HepG2 (cell line): ENCODE data around the gene METTL23. TPM values are rescaled to one million over a fixed set of nuclear protein-coding genes. Genes with fewer than 3 reads are reported as not detected.

ENCODE experiments used
- ATAC-seq: fragments of 200-7000 bp; cut with Tn5 transposase; 3 replicates; pipeline ENCODE4 v1.9.1; 2020; ENCODE audit warnings: mild to moderate bottlenecking, moderate library complexity
- BruUV-seq: library from RNA; stranded (reverse); fragments of 400-500 nt; replicated peaks from 2 replicates; lab custom pipeline; 2021; lab: Mats Ljungman, UMichigan
- CTCF ChIA-PET: fragments of 300-600 bp; formaldehyde crosslinking; extraction: SDS; loops from one replicate; lab custom pipeline; 2021; ENCODE audit warnings: low total read pairs, inconsistent platforms, low intra/inter-chr PET ratio; lab: Yijun Ruan, JAX
- POLR2A ChIA-PET: fragments of 350-600 bp; sonication (Branson Sonifier 250); formaldehyde crosslinking; loops from one replicate; lab custom pipeline; 2020; ENCODE audit warnings: antibody characterized with exemption, inconsistent platforms; lab: Yijun Ruan, JAX
- DNase-seq: peaks from one replicate; pipeline ENCODE4 v3.0.0-alpha.2; 2015; ENCODE audit warnings: low spot score
- FAIRE-seq: peaks from 3 replicates; lab custom pipeline; 2011; peaks lifted over from hg19 to GRCh38; lab: Jason Lieb, UNC
- H2AFZ ChIP-seq: one replicate; pipeline ENCODE4 v1.6.1; 2011; ENCODE audit warnings: low read length, inconsistent platforms
- H3K27ac ChIP-seq: fragments of 300-600 bp; 3 replicates; pipeline ENCODE4 v1.8.0; 2011; ENCODE audit warnings: mixed run types, mild to moderate bottlenecking, mixed read lengths, low read length, inconsistent platforms; ENCODE audit not compliant: insufficient read depth; ENCODE audit errors: extremely low read length
- H3K27me3 ChIP-seq, 2 experiments: fragments of 200-600 bp in 1 of 2; 2 replicates in 1 of 2; 3 replicates in 1 of 2; pipeline versions ENCODE4 v1.6.0 to v1.8.0; 2011; ENCODE audit warnings: low read length in 2 of 2, mild to moderate bottlenecking in 2 of 2, moderate library complexity in 2 of 2, inconsistent platforms in 1 of 2; ENCODE audit not compliant: insufficient read depth in 2 of 2, control insufficient read depth in 1 of 2
- H3K36me3 ChIP-seq, 2 experiments: fragments of 200-600 bp in 1 of 2; replicated peaks in 1 of 2; 2 replicates in 1 of 2; 3 replicates in 1 of 2; pipeline versions ENCODE4 v1.5.1 to v1.8.0; 2011; ENCODE audit warnings: low read length in 2 of 2, inconsistent platforms in 1 of 2; ENCODE audit not compliant: insufficient read depth in 2 of 2, control insufficient read depth in 1 of 2
- H3K4me1 ChIP-seq: 2 replicates; pipeline ENCODE4 v1.5.1; 2012; ENCODE audit warnings: low read length, inconsistent platforms; ENCODE audit not compliant: insufficient read depth
- H3K4me2 ChIP-seq: 2 replicates; pipeline ENCODE4 v1.6.0; 2011; ENCODE audit warnings: low read depth, low read length, inconsistent platforms
- H3K4me3 ChIP-seq, 3 experiments: fragments of 200-600 bp in 1 of 3; sonication (generic), shearing (Covaris generic) in 1 of 3; replicated peaks in 1 of 3; 2 replicates each; pipeline ENCODE4 v1.5.1; 2011 to 2016; ENCODE audit warnings: low read length in 3 of 3, inconsistent platforms in 2 of 3, low read depth in 2 of 3, mild to moderate bottlenecking in 2 of 3, control low read depth in 1 of 3, mixed read lengths in 1 of 3; ENCODE audit not compliant: insufficient read depth in 1 of 3
- H3K79me2 ChIP-seq: one replicate; pipeline ENCODE4 v1.6.1; 2011; ENCODE audit warnings: low read length, inconsistent platforms; ENCODE audit not compliant: insufficient read depth
- H3K9ac ChIP-seq: 2 replicates; pipeline ENCODE4 v1.6.0; 2011; ENCODE audit warnings: mild to moderate bottlenecking, low read depth, low read length, inconsistent platforms; ENCODE audit not compliant: insufficient read depth
- H3K9me3 ChIP-seq: 2 replicates; pipeline ENCODE4 v1.5.1; 2012; ENCODE audit warnings: mild to moderate bottlenecking, low read length
- H4K20me1 ChIP-seq: 2 replicates; pipeline ENCODE4 v1.6.0; 2011; ENCODE audit warnings: inconsistent platforms, mild to moderate bottlenecking, low read length, moderate library complexity; ENCODE audit not compliant: insufficient read depth
- AGO2 ChIP-seq: fragments of 200-400 bp; formaldehyde crosslinking; optimal IDR thresholded peaks from 2 replicates; pipeline ENCODE3; 2017; ENCODE audit warnings: mild to moderate bottlenecking, low read depth, low read length, moderate library complexity
- ATM ChIP-seq: fragments of 450-650 bp; IDR thresholded peaks from 2 replicates; pipeline ENCODE4 v1.7.1; 2017; ENCODE audit warnings: mild to moderate bottlenecking, borderline replicate concordance
- NR3C1 ChIP-seq: sonication (generic); formaldehyde crosslinking; IDR thresholded peaks from 2 replicates; pipeline ENCODE4 v1.4.0; 2020; ENCODE audit warnings: missing genetic modification reagents
- RAD21 ChIP-seq: fragments of 450-650 bp; formaldehyde crosslinking; IDR thresholded peaks from 2 replicates; pipeline ENCODE4 v1.5.0; 2020; ENCODE audit warnings: mild to moderate bottlenecking
- RBFOX2 ChIP-seq: fragments of 200-400 bp; formaldehyde crosslinking; IDR thresholded peaks from 2 replicates; pipeline ENCODE4 v1.6.1; 2017; ENCODE audit warnings: low read depth, mild to moderate bottlenecking, low read length
- SMARCC2 ChIP-seq: fragments of 450-650 bp; IDR thresholded peaks from 2 replicates; pipeline ENCODE4 v1.6.1; 2017; ENCODE audit warnings: antibody characterized with exemption, mild to moderate bottlenecking
- ZNF768 ChIP-seq: sonication (generic); formaldehyde crosslinking; IDR thresholded peaks from 2 replicates; pipeline ENCODE4 v1.4.0; 2020; ENCODE audit warnings: missing genetic modification reagents
- ZSCAN25 ChIP-seq: sonication (generic); formaldehyde crosslinking; IDR thresholded peaks from 2 replicates; pipeline ENCODE4 v1.8.0; 2022; ENCODE audit warnings: mild to moderate bottlenecking, missing genetic modification reagents
- WGBS: methylation state at CpG from one replicate; pipeline ENCODE4 v1.1.6; 2017; ENCODE audit warnings: low lambda C conversion rate; 5-methylcytosine and 5-hydroxymethylcytosine counted together
- in situ Hi-C: cut with HindIII; loops from 2 replicates; pipeline ENCODE4 v1.10.0; 2017; ENCODE audit warnings: low pct_unique_long_range_greater_than_20kb; ENCODE audit not compliant: extremely low pct_ligation_motif_present
- intact Hi-C: fragments of 100-400 bp; cut with micrococcal nuclease; formaldehyde crosslinking; loops from one replicate; pipeline ENCODE4 v1.10.0; 2022; ENCODE audit not compliant: unreplicated experiment
- polyA plus RNA-seq, 8 experiments: library from polyadenylated mRNA; depleted of rRNA in 3 of 8; stranded (reverse) in 7 of 8; unstranded in 1 of 8; fragments of >200 nt; fragmentation: Illumina TruSeq in 4 of 8; extraction: Trizol in 4 of 8; gene quantifications; 2 replicates each; pipeline versions ENCODE4 v1.2.1 to v1.2.3, GENCODE V29; 2011 to 2016; ENCODE audit warnings: low read depth in 4 of 8, missing spikeins in 1 of 8, mixed read lengths in 1 of 8; ENCODE audit not compliant: insufficient read depth in 1 of 8
- total RNA-seq, 5 experiments: library from RNA; depleted of rRNA; stranded (reverse); fragments of >200 nt; fragmentation: Illumina TruSeq; extraction: Trizol; gene quantifications; 2 replicates each; pipeline ENCODE4 v1.2.3, GENCODE V29; 2016; ENCODE audit warnings: low read depth in 1 of 5
- TF ChIP-seq, protein P1 (sequence below): sonication (generic); formaldehyde crosslinking; IDR thresholded peaks from 2 replicates; pipeline ENCODE4 v1.5.1; 2020; ENCODE audit warnings: mild to moderate bottlenecking, missing genetic modification reagents, moderate library complexity

METTL23 gene
- total and polyA plus RNA-seq, 2 of the 13 experiments (the other 11 are each of a cell fraction or from before 2014, with no cell fraction given): 39.9 to 104 TPM

DNA sequence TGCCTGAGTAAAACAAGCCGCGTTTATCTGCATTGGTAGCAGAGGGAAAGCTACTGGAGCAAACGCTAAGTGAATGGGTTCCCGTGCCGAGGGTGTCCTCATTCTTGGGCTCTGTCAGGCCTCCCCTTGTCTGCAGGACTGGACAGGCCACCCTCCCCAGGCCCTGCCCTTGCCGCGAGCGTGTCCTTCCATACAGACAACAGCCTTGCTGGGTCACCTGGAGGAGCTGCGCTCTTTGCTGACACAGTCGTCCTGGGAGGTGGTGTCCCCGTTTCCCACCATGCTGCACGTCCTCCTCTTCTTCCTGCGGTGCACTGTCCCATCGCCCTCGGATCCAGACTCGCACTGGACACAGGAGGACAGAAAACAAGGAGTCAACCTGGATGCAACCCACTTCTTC is 8.1 kb upstream of the METTL23 start:
- no peak overlapping the region for H3K27ac ChIP-seq
- H3K4me3 ChIP-seq: no peak overlapping the region
- no TSS peak for BruUV-seq
- ATAC-seq: no peak
- in situ Hi-C loops (loop anchor here (5.0 kb wide), 1 partner anchor 36 kb away; no protein-coding TSS in a partner anchor), intact Hi-C loops (no loop called here)
- H2AFZ ChIP-seq: no peak overlapping the region
- WGBS: 96% methylated on average over 16 of the region's 16 CpGs
- peaks cover 31% of the 10 kb centered on the region for H3K4me1 ChIP-seq
- POLR2A ChIA-PET: interaction anchor here (2.3 to 2.4 kb wide), 2 partner anchors 7 to 14 kb away, joined by 8 to 15 read pairs; partner anchors contain the start of genes JMJD6 and METTL23
- H3K79me2 ChIP-seq: peaks cover 11% of the 10 kb centered on the region
- no peaks in the 10 kb centered on the region for H3K9me3 ChIP-seq
- H4K20me1 ChIP-seq: no peaks in the 10 kb centered on the region; the same call in 1 of the 2 replicates
- peaks cover 41 to 88% of the 10 kb centered on the region in 2 experiments for H3K36me3 ChIP-seq
- H3K4me2 ChIP-seq: no peak overlapping the region
- TF ChIP-seq RAD21 (CRISPR knock-in tag): no peak
- TF ChIP-seq ZSCAN25: no peak
- TF ChIP-seq NR3C1 (CRISPR knock-in tag): no peak
- TF ChIP-seq, protein P1, sequence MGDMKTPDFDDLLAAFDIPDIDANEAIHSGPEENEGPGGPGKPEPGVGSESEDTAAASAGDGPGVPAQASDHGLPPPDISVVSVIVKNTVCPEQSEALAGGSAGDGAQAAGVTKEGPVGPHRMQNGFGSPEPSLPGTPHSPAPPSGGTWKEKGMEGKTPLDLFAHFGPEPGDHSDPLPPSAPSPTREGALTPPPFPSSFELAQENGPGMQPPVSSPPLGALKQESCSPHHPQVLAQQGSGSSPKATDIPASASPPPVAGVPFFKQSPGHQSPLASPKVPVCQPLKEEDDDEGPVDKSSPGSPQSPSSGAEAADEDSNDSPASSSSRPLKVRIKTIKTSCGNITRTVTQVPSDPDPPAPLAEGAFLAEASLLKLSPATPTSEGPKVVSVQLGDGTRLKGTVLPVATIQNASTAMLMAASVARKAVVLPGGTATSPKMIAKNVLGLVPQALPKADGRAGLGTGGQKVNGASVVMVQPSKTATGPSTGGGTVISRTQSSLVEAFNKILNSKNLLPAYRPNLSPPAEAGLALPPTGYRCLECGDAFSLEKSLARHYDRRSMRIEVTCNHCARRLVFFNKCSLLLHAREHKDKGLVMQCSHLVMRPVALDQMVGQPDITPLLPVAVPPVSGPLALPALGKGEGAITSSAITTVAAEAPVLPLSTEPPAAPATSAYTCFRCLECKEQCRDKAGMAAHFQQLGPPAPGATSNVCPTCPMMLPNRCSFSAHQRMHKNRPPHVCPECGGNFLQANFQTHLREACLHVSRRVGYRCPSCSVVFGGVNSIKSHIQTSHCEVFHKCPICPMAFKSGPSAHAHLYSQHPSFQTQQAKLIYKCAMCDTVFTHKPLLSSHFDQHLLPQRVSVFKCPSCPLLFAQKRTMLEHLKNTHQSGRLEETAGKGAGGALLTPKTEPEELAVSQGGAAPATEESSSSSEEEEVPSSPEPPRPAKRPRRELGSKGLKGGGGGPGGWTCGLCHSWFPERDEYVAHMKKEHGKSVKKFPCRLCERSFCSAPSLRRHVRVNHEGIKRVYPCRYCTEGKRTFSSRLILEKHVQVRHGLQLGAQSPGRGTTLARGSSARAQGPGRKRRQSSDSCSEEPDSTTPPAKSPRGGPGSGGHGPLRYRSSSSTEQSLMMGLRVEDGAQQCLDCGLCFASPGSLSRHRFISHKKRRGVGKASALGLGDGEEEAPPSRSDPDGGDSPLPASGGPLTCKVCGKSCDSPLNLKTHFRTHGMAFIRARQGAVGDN (CRISPR knock-in tag): peak; percentile 24; the same call in 1 of the 2 replicates
- TF ChIP-seq SMARCC2: no peak
- no peak for TF ChIP-seq ATM
- TF ChIP-seq AGO2: peak; percentile 25
- 0 out of 2 replicates have a peak, but pooled peaks have one; percentile 33 for TF ChIP-seq RBFOX2
- TF ChIP-seq ZNF768: 0 out of 2 replicates have a peak, but pooled peaks have one; percentile 20
- DNase-seq: no peak
- CTCF ChIA-PET: no interaction called here
- no peaks in the 10 kb centered on the region for H3K27me3 ChIP-seq
- H3K9ac ChIP-seq: no peak overlapping the region
- FAIRE-seq: no peak
